ENCODE data around the gene HDAC8.
"Not testable (repeated sequence)": the region's sequence is repeated elsewhere in the genome, so short reads cannot be mapped to it uniquely, and the experiment has no call there.

Gene HDAC8

GRCh38 chrX:72526534-72527508, 45.8 kb downstream of the HDAC8 start:
- no peak for DNase-seq

GRCh38 chrX:72498782-72499181, 73.9 kb downstream of the HDAC8 start:
- DNase-seq, result no peak

GRCh38 chrX:72495046-72495445, 77.6 kb downstream of the HDAC8 start:
- no peak for DNase-seq

- DNase-seq, result no peak
Observed at GRCh38 chrX:72492499-72492898, 80.1 kb downstream of the HDAC8 start.

- DNase-seq, result not testable (repeated sequence)
Observed at GRCh38 chrX:72490221-72490620, 82.4 kb downstream of the HDAC8 start.

- DNase-seq, result no peak
Observed at GRCh38 chrX:72487661-72488060, 85.0 kb downstream of the HDAC8 start.

- DNase-seq, result no peak
Observed at GRCh38 chrX:72479324-72480274, 93.0 kb downstream of the HDAC8 start.

GRCh38 chrX:72478853-72479252, 93.8 kb downstream of the HDAC8 start:
- no peak for DNase-seq

- DNase-seq, result no peak
Observed at GRCh38 chrX:72478351-72478750, 94.3 kb downstream of the HDAC8 start.

GRCh38 chrX:72477781-72478181, 94.9 kb downstream of the HDAC8 start:
- DNase-seq, result no peak

GRCh38 chrX:72477376-72477775, 95.3 kb downstream of the HDAC8 start:
- DNase-seq, result no peak

GRCh38 chrX:72475952-72476668, 96.5 kb downstream of the HDAC8 start:
- DNase-seq, result no peak

GRCh38 chrX:72475338-72475737, 97.3 kb downstream of the HDAC8 start:
- no peak for DNase-seq

- DNase-seq, result no peak
Observed at GRCh38 chrX:72470532-72471223, 102.0 kb downstream of the HDAC8 start.

GRCh38 chrX:72470117-72470516, 102.5 kb downstream of the HDAC8 start:
- DNase-seq, result no peak

GRCh38 chrX:72468607-72469006, 104.0 kb downstream of the HDAC8 start:
- no peak for DNase-seq

- DNase-seq, result no peak
Observed at GRCh38 chrX:72467135-72467534, 105.5 kb downstream of the HDAC8 start.

GRCh38 chrX:72466493-72466892, 106.2 kb downstream of the HDAC8 start:
- DNase-seq, result no peak

GRCh38 chrX:72465889-72466288, 106.8 kb downstream of the HDAC8 start:
- no peak for DNase-seq

GRCh38 chrX:72461766-72462165, 110.9 kb downstream of the HDAC8 start:
- no peak for DNase-seq

- DNase-seq, result no peak
Observed at GRCh38 chrX:72461288-72461687, 111.4 kb downstream of the HDAC8 start.

- no peak for DNase-seq
Observed at GRCh38 chrX:72460715-72461114, 111.9 kb downstream of the HDAC8 start.
